A549 (cell line): ENCODE data around the gene KLK7.

Experiments
- FOSL2 ChIP-seq, 2 experiments: fragments of 450-650 bp in 1 of 2; fragments of >200 bp in 1 of 2; sonication (Bioruptor Twin) in 1 of 2; formaldehyde crosslinking; IDR thresholded peaks; 2 replicates each; pipeline versions ENCODE4 v1.5.0 to v1.6.1; 2016 to 2020; ENCODE audit warnings: mild to moderate bottlenecking in 1 of 2, moderate library complexity in 1 of 2
- POLR2A ChIP-seq: IDR thresholded peaks from 2 replicates; pipeline ENCODE4 v1.6.1; 2012; ENCODE audit warnings: mild to moderate bottlenecking, low read length
- SMC3 ChIP-seq: fragments of >200 bp; sonication (Bioruptor Twin); formaldehyde crosslinking; IDR thresholded peaks from 3 replicates; pipeline ENCODE4 v1.6.1; 2018; ENCODE audit warnings: inconsistent platforms

DNA sequence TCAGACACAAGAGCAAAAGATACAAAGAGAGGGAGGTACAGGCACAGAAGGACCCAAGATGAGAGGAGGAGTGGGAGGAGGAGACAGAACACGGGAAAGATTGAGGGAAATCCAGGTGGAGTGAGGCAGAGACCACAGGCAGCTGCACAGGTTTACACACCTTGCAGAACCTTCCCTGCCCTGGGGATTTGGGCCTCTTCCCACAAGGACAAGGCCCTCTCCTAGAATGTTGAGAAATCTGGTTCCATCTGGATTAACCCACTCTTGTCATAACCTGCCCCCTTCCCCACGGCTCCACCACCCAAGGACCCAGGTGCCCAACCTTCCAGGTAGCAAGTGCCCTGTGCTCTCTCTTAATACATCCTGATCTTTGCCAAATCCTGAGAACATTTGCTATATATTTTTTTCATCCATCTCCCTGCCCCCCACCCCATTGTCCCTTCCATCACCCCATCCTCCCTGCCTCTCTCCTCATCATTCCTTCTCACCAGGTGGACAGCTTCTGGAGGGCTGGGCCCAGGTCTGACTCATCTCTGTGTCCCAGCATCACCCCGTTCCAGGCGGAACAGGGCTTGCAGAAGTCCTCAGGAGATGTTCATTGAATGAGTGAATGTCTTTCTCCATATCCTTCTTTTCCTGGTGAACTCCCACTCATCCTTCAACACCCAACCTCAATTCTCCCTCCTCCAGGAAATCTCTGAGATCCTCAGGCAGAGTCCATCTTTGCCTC is 26.5 kb upstream of the KLK7 start:
- TF ChIP-seq SMC3 = no peak
- TF ChIP-seq FOSL2 (IDR thresholded peaks at IDR 0.05) = no peak
- no peak for TF ChIP-seq FOSL2 (CRISPR knock-in tag; IDR thresholded peaks at IDR 0.05)
- TF ChIP-seq POLR2A = no peak
